HEK293 (cell line): Measurements from ENCODE around the gene RPUSD2.

ENCODE experiments used
- BCL11A ChIP-seq: fragments of 450-650 bp; formaldehyde crosslinking; IDR thresholded peaks from 2 replicates; pipeline ENCODE4 v1.5.1; 2016; ENCODE audit warnings: low read depth, missing biosample characterization, missing genetic modification characterization
- CTCF ChIP-seq: fragments of 450-650 bp; formaldehyde crosslinking; IDR thresholded peaks from 2 replicates; pipeline ENCODE4 v1.5.1; 2016; ENCODE audit warnings: missing biosample characterization, missing genetic modification characterization
- IKZF3 ChIP-seq: fragments of 450-650 bp; IDR thresholded peaks from 2 replicates; pipeline ENCODE4 v1.5.0; 2018; ENCODE audit warnings: missing biosample characterization, mild to moderate bottlenecking, missing genetic modification characterization, moderate library complexity
- REPIN1 ChIP-seq: fragments of 450-650 bp; formaldehyde crosslinking; IDR thresholded peaks from 2 replicates; pipeline ENCODE4 v1.5.1; 2017; ENCODE audit warnings: missing biosample characterization, missing genetic modification characterization, low read depth
- ZBTB20 ChIP-seq: fragments of 450-650 bp; formaldehyde crosslinking; IDR thresholded peaks from 2 replicates; pipeline ENCODE4 v1.5.1; 2016; ENCODE audit warnings: missing biosample characterization, missing genetic modification characterization
- ZNF184 ChIP-seq: fragments of 450-650 bp; IDR thresholded peaks from 2 replicates; pipeline ENCODE4 v1.5.1; 2018; ENCODE audit warnings: missing biosample characterization, mild to moderate bottlenecking, missing genetic modification characterization
- ZNF19 ChIP-seq: fragments of 450-650 bp; formaldehyde crosslinking; IDR thresholded peaks from 2 replicates; pipeline ENCODE4; 2016; ENCODE audit warnings: missing biosample characterization, missing genetic modification characterization, low read depth
- ZNF37A ChIP-seq: fragments of 450-650 bp; IDR thresholded peaks from 2 replicates; pipeline ENCODE4 v1.5.1; 2018; ENCODE audit warnings: missing biosample characterization, missing genetic modification characterization
- ZNF513 ChIP-seq: fragments of 450-650 bp; IDR thresholded peaks from 2 replicates; pipeline ENCODE4 v1.5.1; 2018; ENCODE audit warnings: missing biosample characterization, missing genetic modification characterization
- ZNF555 ChIP-seq: fragments of 450-650 bp; formaldehyde crosslinking; conservative IDR thresholded peaks from 2 replicates; pipeline ENCODE4 v1.5.1; 2017; ENCODE audit warnings: missing biosample characterization, mild to moderate bottlenecking, missing genetic modification characterization, inconsistent platforms
- ZNF561 ChIP-seq: fragments of 450-650 bp; IDR thresholded peaks from 2 replicates; pipeline ENCODE4 v1.5.1; 2018; ENCODE audit warnings: missing biosample characterization, missing genetic modification characterization, borderline replicate concordance

- TF ChIP-seq ZNF555 (tag by site-specific recombination) (no peak), REPIN1 (tag by site-specific recombination) (no peak), ZNF513 (no peak), BCL11A (tag by site-specific recombination) (no peak), CTCF (tag by site-specific recombination) (no peak), ZNF561 (tag by site-specific recombination) (no peak), ZNF37A (tag by site-specific recombination) (no peak), ZBTB20 (tag by site-specific recombination) (no peak), ZNF19 (tag by site-specific recombination) (no peak), IKZF3 (no peak), ZNF184 (tag by site-specific recombination) (no peak)
Measured at GRCh38 chr15:40575113-40575512, 6.0 kb downstream of the RPUSD2 start.
